Smooth muscle cell (in vitro differentiated cells): ENCODE data around the gene NABP2. TPM values are rescaled to one million over a fixed set of nuclear protein-coding genes. Genes with fewer than 3 reads are reported as not detected.
"Not testable (repeated sequence)": the region's sequence is repeated elsewhere in the genome, so short reads cannot be mapped to it uniquely, and the experiment has no call there.

Experiments
- DNase-seq: peaks from one replicate; lab custom pipeline; 2025; ENCODE audit not compliant: unreplicated experiment; lab: John Stamatoyannopoulos, UW
- H2AFZ ChIP-seq: fragments of 200-600 bp; sonication (generic); 2 replicates; pipeline ENCODE4 v1.6.0; 2016; ENCODE audit warnings: antibody characterized with exemption, low read depth, mild to moderate bottlenecking
- H3F3A ChIP-seq: fragments of 200-600 bp; sonication (generic); 2 replicates; pipeline ENCODE4 v1.6.0; 2017; ENCODE audit warnings: antibody characterized with exemption, low read depth
- H3K27ac ChIP-seq: fragments of 200-600 bp; sonication (generic); 2 replicates; pipeline ENCODE4 v1.5.1; 2016; ENCODE audit warnings: low read depth, mild to moderate bottlenecking
- H3K27me3 ChIP-seq: fragments of 200-600 bp; sonication (generic); 2 replicates; pipeline ENCODE4 v1.6.1; 2016; ENCODE audit warnings: low read depth, mild to moderate bottlenecking
- H3K36me3 ChIP-seq: fragments of 200-600 bp; sonication (generic); 2 replicates; pipeline ENCODE4 v1.5.1; 2016; ENCODE audit warnings: low read depth
- H3K4me1 ChIP-seq: fragments of 200-600 bp; sonication (generic); 2 replicates; pipeline ENCODE4 v1.5.1; 2016; ENCODE audit warnings: low read depth
- H3K4me2 ChIP-seq: fragments of 200-600 bp; sonication (generic); 2 replicates; pipeline ENCODE4 v1.6.0; 2016; ENCODE audit warnings: mild to moderate bottlenecking
- H3K4me3 ChIP-seq: fragments of 200-600 bp; sonication (generic); 2 replicates; pipeline ENCODE4 v1.5.1; 2016; ENCODE audit warnings: mild to moderate bottlenecking
- H3K79me2 ChIP-seq: fragments of 200-600 bp; sonication (generic); 2 replicates; pipeline ENCODE4 v1.6.0; 2016; ENCODE audit warnings: low read depth, mild to moderate bottlenecking
- H3K9ac ChIP-seq: fragments of 200-600 bp; sonication (generic); 2 replicates; pipeline ENCODE4 v1.6.0; 2016; ENCODE audit warnings: low read depth
- H3K9me3 ChIP-seq: fragments of 200-600 bp; sonication (generic); replicated peaks from 2 replicates; pipeline ENCODE4 v1.5.1; 2016; ENCODE audit warnings: low read depth
- H4K20me1 ChIP-seq: fragments of 200-600 bp; sonication (generic); 2 replicates; pipeline ENCODE4 v1.6.0; 2016; ENCODE audit warnings: low read depth
- WGBS: methylation state at CpG from one replicate; pipeline ENCODE4 v1.1.7; 2016; ENCODE audit warnings: low lambda C conversion rate; 5-methylcytosine and 5-hydroxymethylcytosine counted together
- polyA plus RNA-seq: library from polyadenylated mRNA; unstranded; fragments of >200 nt; fragmentation: Nextera tagmentation; extraction: Ambion mirVana; gene quantifications from 2 replicates; pipeline ENCODE4 v1.2.1, GENCODE V29; 2016
- total RNA-seq: library from RNA; depleted of rRNA; stranded (reverse); fragments of >200 nt; gene quantifications from 2 replicates; pipeline ENCODE4 v1.2.3, GENCODE V29; 2014
- TF ChIP-seq, protein P1 (sequence below): fragments of 200-600 bp; sonication (generic); IDR thresholded peaks from 2 replicates; pipeline ENCODE4 v1.5.1; 2017; ENCODE audit warnings: borderline replicate concordance, mild to moderate bottlenecking, antibody characterized with exemption; ENCODE audit not compliant: insufficient read depth, poor library complexity, severe bottlenecking

The NABP2 gene
- total and polyA plus RNA-seq, 2 experiments from 2014 or later: 14.2 to 33.8 TPM

- no peaks in the 10 kb centered on the region for H3K9me3 ChIP-seq
- TF ChIP-seq, protein P1, sequence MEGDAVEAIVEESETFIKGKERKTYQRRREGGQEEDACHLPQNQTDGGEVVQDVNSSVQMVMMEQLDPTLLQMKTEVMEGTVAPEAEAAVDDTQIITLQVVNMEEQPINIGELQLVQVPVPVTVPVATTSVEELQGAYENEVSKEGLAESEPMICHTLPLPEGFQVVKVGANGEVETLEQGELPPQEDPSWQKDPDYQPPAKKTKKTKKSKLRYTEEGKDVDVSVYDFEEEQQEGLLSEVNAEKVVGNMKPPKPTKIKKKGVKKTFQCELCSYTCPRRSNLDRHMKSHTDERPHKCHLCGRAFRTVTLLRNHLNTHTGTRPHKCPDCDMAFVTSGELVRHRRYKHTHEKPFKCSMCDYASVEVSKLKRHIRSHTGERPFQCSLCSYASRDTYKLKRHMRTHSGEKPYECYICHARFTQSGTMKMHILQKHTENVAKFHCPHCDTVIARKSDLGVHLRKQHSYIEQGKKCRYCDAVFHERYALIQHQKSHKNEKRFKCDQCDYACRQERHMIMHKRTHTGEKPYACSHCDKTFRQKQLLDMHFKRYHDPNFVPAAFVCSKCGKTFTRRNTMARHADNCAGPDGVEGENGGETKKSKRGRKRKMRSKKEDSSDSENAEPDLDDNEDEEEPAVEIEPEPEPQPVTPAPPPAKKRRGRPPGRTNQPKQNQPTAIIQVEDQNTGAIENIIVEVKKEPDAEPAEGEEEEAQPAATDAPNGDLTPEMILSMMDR: peak; percentile 88
- H3F3A ChIP-seq: peaks cover 11% of the 10 kb centered on the region
- peaks cover 3% of the 10 kb centered on the region for H3K4me1 ChIP-seq
- H3K27me3 ChIP-seq: no peaks in the 10 kb centered on the region
- H3K79me2 ChIP-seq: peaks cover 8% of the 10 kb centered on the region
- no peak overlapping the region for H3K9ac ChIP-seq
- H3K4me2 ChIP-seq: no peak overlapping the region
- H3K36me3 ChIP-seq: no peaks in the 10 kb centered on the region
- no peak overlapping the region for H3K27ac ChIP-seq
- peak overlapping the region; percentile 34 for H2AFZ ChIP-seq
- H3K4me3 ChIP-seq: no peak overlapping the region
- no peak for DNase-seq
- H4K20me1 ChIP-seq: peaks cover 3% of the 10 kb centered on the region
- 31% methylated on average over 1 of the region's 1 CpG for WGBS
Measured at GRCh38 chr12:56193025-56193578, 31.0 kb upstream of the NABP2 start.

- WGBS: 42% methylated on average over 11 of the region's 11 CpGs
- H3F3A ChIP-seq, H4K20me1 ChIP-seq, H3K4me1 ChIP-seq, H3K4me2 ChIP-seq, H3K27me3 ChIP-seq, DNase-seq, H3K9me3 ChIP-seq, H2AFZ ChIP-seq, H3K79me2 ChIP-seq, H3K4me3 ChIP-seq, H3K9ac ChIP-seq, H3K36me3 ChIP-seq: not testable (repeated sequence)
- peak overlapping the region; percentile 28 for H3K27ac ChIP-seq
Measured at GRCh38 chr12:56196818-56197550, 27.2 kb upstream of the NABP2 start.

DNA sequence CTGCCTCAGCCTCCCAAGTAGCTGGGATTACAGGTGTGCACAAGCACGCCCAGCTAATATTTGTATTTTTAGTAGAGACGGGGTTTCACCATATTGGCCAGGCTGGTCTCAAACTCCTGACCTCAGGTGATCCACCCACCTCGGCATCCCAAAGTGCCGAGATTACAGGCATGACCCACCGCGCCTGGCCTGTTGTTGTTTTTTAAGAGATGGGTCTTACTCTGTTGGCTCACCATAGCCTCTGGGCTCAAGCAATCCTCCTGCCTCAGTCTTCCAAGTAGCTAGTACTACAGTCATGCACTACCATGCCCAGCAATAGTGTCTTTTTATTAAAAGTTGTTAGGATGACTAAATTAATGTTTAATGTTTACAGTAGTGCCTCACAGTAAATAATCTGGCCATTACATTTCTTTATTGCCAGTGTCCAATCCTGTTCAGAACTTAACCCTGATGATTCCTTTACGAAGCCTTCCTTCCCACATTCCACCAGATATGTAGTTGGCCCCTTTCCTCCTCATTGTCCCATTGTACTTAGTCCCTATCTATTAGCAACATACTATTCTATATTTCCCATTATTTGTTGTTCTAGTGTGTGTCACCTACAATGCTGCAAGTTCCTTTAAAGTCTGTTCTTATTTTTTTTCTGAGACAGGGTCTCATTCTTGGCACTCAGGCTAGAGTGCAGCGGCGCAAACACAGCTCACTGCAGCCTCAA lies 26.1 kb upstream of the NABP2 start:
- Histone ChIP-seq H2AFZ (no peak overlapping the region), H3K9ac (no peak overlapping the region), H4K20me1 (no peaks in the 10 kb centered on the region), H3K79me2 (no peaks in the 10 kb centered on the region), H3K27ac (no peak overlapping the region), H3K4me2 (no peak overlapping the region), H3K36me3 (no peaks in the 10 kb centered on the region), H3K9me3 (no peaks in the 10 kb centered on the region), H3K4me1 (no peaks in the 10 kb centered on the region), H3K4me3 (no peak overlapping the region), H3F3A (peaks cover 8% of the 10 kb centered on the region), H3K27me3 (no peaks in the 10 kb centered on the region)
- no peak for DNase-seq
- WGBS: 89% methylated on average over 9 of the region's 9 CpGs
- TF ChIP-seq, protein P1: no peak

DNA sequence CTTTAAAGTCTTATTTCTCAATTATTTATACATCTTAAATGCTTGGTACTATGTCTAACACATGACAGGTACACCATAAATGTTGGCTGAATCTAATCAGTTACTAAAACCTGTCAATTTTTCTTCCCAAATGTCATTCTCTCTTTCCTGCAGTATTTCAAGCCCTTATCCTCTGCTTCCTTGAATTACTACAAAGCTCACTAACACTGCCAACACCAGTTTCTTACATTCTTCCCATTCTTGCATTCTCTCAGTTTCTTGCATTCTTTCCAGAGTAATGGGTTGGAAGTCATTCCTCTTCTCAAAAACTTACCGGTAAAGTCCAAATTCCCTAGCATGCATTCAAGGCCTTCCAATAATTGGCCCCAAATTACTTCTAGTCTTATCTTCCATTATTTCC lies 25.3 kb upstream of the NABP2 start:
- Histone ChIP-seq H3K4me1 (no peaks in the 10 kb centered on the region), H2AFZ (no peak overlapping the region), H3K9me3 (no peaks in the 10 kb centered on the region), H3K27ac (no peak overlapping the region), H4K20me1 (no peaks in the 10 kb centered on the region), H3K9ac (no peak overlapping the region), H3K4me3 (no peak overlapping the region), H3F3A (peaks cover 8% of the 10 kb centered on the region), H3K36me3 (no peaks in the 10 kb centered on the region), H3K79me2 (no peaks in the 10 kb centered on the region), H3K27me3 (no peaks in the 10 kb centered on the region), H3K4me2 (no peak overlapping the region)
- DNase-seq: no peak
- TF ChIP-seq, protein P1: no peak
- 23% methylated on average over 1 of the region's 1 CpG for WGBS
